Natural killer cell (primary cell): Measurements from ENCODE around the gene TENM3. TPM values are rescaled to one million over a fixed set of nuclear protein-coding genes. Genes with fewer than 3 reads are reported as not detected.
"Not testable (repeated sequence)": the region's sequence is repeated elsewhere in the genome, so short reads cannot be mapped to it uniquely, and the experiment has no call there.

Experiments
- ATAC-seq, 3 donors: fragments of 150-1000 bp in 2 of 3; fragments of 200-7000 bp in 1 of 3; cut with Tn5 transposase; 1 replicate in 1 of 3; 2 replicates in 2 of 3; pipeline ENCODE4 v1.10.0; 2021; ENCODE audit warnings: mild to moderate bottlenecking in 2 of 3, moderate library complexity in 2 of 3
- DNase-seq, 2 donors: peaks; one replicate each; pipeline versions ENCODE4 v3.0.0 to v3.0.0-alpha.2; 2013 to 2021; ENCODE audit warnings: mixed read lengths in 1 of 2
- H3K27ac ChIP-seq: one replicate; pipeline ENCODE4 v1.5.1; 2013; ENCODE audit warnings: mild to moderate bottlenecking, low read length
- H3K27me3 ChIP-seq: one replicate; pipeline ENCODE4 v1.6.1; 2013; ENCODE audit warnings: low read length; ENCODE audit not compliant: control insufficient read depth, insufficient read depth
- H3K36me3 ChIP-seq: one replicate; pipeline ENCODE4 v1.6.1; 2013; ENCODE audit warnings: low read length; ENCODE audit not compliant: control insufficient read depth, insufficient read depth
- H3K4me1 ChIP-seq: one replicate; pipeline ENCODE4 v1.6.1; 2013; ENCODE audit warnings: low read length; ENCODE audit not compliant: control insufficient read depth, insufficient read depth
- H3K4me3 ChIP-seq: one replicate; pipeline ENCODE4 v1.5.1; 2013; ENCODE audit warnings: low read length
- H3K9me3 ChIP-seq: one replicate; pipeline ENCODE4 v1.6.1; 2013; ENCODE audit warnings: low read length; ENCODE audit not compliant: control insufficient read depth, insufficient read depth
- H3K27ac Mint-ChIP-seq, 2 donors: one replicate each; pipeline ENCODE4 v1.8.0; 2022; ENCODE audit warnings: mild to moderate bottlenecking in 2 of 2, mixed read lengths in 2 of 2, moderate library complexity in 1 of 2
- H3K27me3 Mint-ChIP-seq, 2 donors: one replicate each; pipeline ENCODE4 v1.8.0; 2022; ENCODE audit warnings: low read depth in 2 of 2, mixed read lengths in 2 of 2
- H3K36me3 Mint-ChIP-seq: one replicate; pipeline ENCODE4 v1.8.0; 2022; ENCODE audit warnings: mixed read lengths
- H3K4me1 Mint-ChIP-seq, 2 donors: one replicate each; pipeline ENCODE4 v1.8.0; 2022; ENCODE audit warnings: mixed read lengths in 2 of 2
- H3K4me3 Mint-ChIP-seq: one replicate; pipeline ENCODE4 v1.8.0; 2022; ENCODE audit warnings: mild to moderate bottlenecking, moderate library complexity, mixed read lengths
- H3K9me3 Mint-ChIP-seq, 2 donors: one replicate each; pipeline ENCODE4 v1.8.0; 2022; ENCODE audit warnings: mixed read lengths in 2 of 2
- CTCF ChIP-seq: fragments of 200-600 bp; IDR thresholded peaks from one replicate; pipeline ENCODE4 v1.8.0; 2022; ENCODE audit warnings: antibody characterized with exemption
- WGBS: methylation state at CpG from one replicate; pipeline ENCODE4 v1.1.7; 2013; ENCODE audit warnings: missing lambda C conversion rate; ENCODE audit not compliant: insufficient coverage; 5-methylcytosine and 5-hydroxymethylcytosine counted together
- intact Hi-C: fragments of 100-400 bp; cut with micrococcal nuclease; formaldehyde crosslinking; loops from one replicate; pipeline ENCODE4 v1.14.2; 2022
- total RNA-seq, 4 donors: library from RNA; stranded (reverse); fragments of 120-200 nt in 1 of 4; gene quantifications; one replicate each; pipeline versions ENCODE4 v1.2.3 to v1.2.4, GENCODE V29; 2013 to 2022

The TENM3 gene
- not detected for total RNA-seq
- total RNA-seq (2013), result not detected

DNA sequence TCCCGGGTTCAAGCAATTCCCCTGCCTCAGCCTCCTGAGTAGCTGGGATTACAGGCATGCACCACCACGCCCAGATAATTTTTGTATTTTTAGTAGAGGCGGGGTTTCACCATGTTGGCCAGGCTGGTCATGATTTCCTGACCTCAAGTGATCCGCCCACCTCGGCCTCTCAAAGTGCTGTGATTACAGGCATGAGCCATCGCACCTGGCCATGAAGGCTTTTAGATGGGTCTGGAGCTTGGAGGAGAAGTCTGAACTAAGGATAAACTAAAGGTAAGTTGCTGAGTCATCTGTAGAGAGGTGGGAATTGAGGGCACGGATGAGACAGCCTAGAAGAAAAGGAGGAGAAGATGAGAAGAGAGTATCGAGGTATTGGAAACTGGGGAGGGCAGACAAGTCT lies at the start of gene TENM3:
Gene TENM3, plus strand, starts transcription at position 199 of the 400 bp plus-strand sequence. CDS start 80,619 bp downstream, outside the sequence.
- H3K9me3 ChIP-seq, H3K27ac ChIP-seq, intact Hi-C loops, DNase-seq, H3K4me3 ChIP-seq, H3K36me3 ChIP-seq, H3K36me3 Mint-ChIP-seq, H3K4me1 ChIP-seq, H3K27me3 ChIP-seq, H3K27ac Mint-ChIP-seq, H3K4me1 Mint-ChIP-seq, ATAC-seq, H3K27me3 Mint-ChIP-seq, H3K4me3 Mint-ChIP-seq: not testable (repeated sequence)
- 92% methylated on average over 8 of the region's 8 CpGs for WGBS
- peaks cover 6 to 19% of the 10 kb centered on the region in 2 donors for H3K9me3 Mint-ChIP-seq

DNA sequence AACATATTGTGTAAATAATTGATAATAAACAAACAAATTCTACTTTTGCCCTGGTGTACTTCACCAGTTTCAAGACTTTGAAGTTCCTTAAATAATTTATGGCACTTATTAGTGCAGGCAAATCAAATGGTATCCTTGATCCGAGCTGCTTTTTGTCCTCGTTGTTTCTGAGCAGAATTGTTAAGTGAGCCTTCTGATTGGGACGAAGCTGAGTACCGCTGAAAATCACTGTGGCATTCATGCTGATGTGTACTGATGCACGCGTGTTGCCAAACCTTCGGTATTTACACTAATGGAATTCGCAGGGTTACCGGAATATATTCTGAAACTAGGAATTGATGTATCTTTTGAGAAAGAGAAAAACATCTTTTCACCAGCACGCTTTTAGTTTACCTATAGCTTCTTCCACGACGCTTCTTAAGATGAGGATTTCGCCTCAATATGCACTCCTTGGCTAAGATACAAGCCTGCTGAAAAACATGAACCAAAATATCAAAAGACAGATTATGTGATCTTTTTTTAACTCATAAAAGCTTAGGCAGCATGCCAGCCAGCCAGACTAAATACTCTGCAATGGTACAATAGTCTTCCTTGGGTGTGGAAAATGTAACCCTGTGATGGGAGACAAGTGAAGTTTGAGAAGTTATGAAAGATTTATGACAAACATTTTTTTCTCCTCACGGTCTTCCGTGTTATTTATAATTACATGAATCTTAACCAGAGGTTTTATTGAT lies 48.9 kb upstream of the TENM3 start:
- WGBS, result 87% methylated on average over 15 of the region's 15 CpGs
- intact Hi-C loops, result no loop called here
- H3K27ac Mint-ChIP-seq, result no peak overlapping the region
- H3K36me3 ChIP-seq, result no peaks in the 10 kb centered on the region
- no peaks in the 10 kb centered on the region for H3K27me3 Mint-ChIP-seq
- no peak for ATAC-seq
- no peak overlapping the region for H3K4me3 Mint-ChIP-seq
- H3K27ac ChIP-seq, result no peak overlapping the region
- H3K4me1 ChIP-seq, result no peaks in the 10 kb centered on the region
- no peaks in the 10 kb centered on the region for H3K9me3 ChIP-seq
- H3K9me3 Mint-ChIP-seq, result peaks cover 4% of the 10 kb centered on the region in 2 donors
- H3K4me3 ChIP-seq, result no peak overlapping the region
- no peak for DNase-seq
- H3K27me3 ChIP-seq, result no peaks in the 10 kb centered on the region
- no peaks in the 10 kb centered on the region for H3K4me1 Mint-ChIP-seq
- H3K36me3 Mint-ChIP-seq, result no peaks in the 10 kb centered on the region
- TF ChIP-seq CTCF, result no peak

DNA sequence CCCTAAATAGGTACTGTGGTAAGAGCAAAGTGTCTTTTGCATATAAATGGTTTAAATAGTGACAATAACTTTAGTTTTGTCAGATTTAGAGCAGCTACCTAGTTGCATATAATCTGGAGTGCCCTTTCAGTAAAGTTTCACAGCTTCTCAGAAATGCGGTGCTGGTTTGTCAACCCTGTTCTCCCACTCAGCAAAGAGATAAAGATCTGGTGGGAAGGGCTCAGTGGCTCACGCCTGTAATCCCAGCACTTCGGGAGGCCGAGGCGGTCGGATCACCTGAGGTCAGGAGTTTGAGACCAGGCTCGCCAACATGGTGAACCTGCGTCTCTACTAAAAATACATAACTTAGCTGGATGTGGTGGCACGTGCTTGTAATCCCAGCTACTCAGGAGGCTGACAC lies 45.6 kb upstream of the TENM3 start:
- intact Hi-C loops, result no loop called here
- 91% methylated on average over 9 of the region's 9 CpGs for WGBS
- H3K4me1 Mint-ChIP-seq, result no peaks in the 10 kb centered on the region

GRCh38 chr4:182201871-182202270 lies 41.3 kb upstream of the TENM3 start:
- peaks cover 0 to 3% of the 10 kb centered on the region in 2 donors for H3K27me3 Mint-ChIP-seq
- H3K4me1 Mint-ChIP-seq, result no peaks in the 10 kb centered on the region
- DNase-seq, result no peak
- ATAC-seq, result no peak
- no peak overlapping the region for H3K27ac ChIP-seq
- no peaks in the 10 kb centered on the region for H3K36me3 Mint-ChIP-seq
- H3K27ac Mint-ChIP-seq, result no peak overlapping the region
- H3K4me1 ChIP-seq, result no peaks in the 10 kb centered on the region
- TF ChIP-seq CTCF, result no peak
- no peaks in the 10 kb centered on the region for H3K9me3 ChIP-seq
- H3K27me3 ChIP-seq, result no peaks in the 10 kb centered on the region
- 71% methylated on average over 3 of the region's 3 CpGs for WGBS
- H3K4me3 ChIP-seq, result no peak overlapping the region
- H3K4me3 Mint-ChIP-seq, result no peak overlapping the region
- intact Hi-C loops, result no loop called here
- H3K36me3 ChIP-seq, result no peaks in the 10 kb centered on the region
- peaks cover 2 to 8% of the 10 kb centered on the region in 2 donors for H3K9me3 Mint-ChIP-seq

More for the DNA sequence above, 45.6 kb upstream of the TENM3 start:
- Mint-ChIP-seq H3K27ac (no peak overlapping the region), H3K27me3 (peaks cover 0 to 3% of the 10 kb centered on the region in 2 donors), H3K36me3 (no peaks in the 10 kb centered on the region), H3K9me3 (peaks cover 4 to 5% of the 10 kb centered on the region in 2 donors), H3K4me3 (no peak overlapping the region)
- H3K27me3 ChIP-seq, result no peaks in the 10 kb centered on the region
- H3K36me3 ChIP-seq, result no peaks in the 10 kb centered on the region
- no peaks in the 10 kb centered on the region for H3K9me3 ChIP-seq
- ATAC-seq (no peak), DNase-seq (no peak)
- H3K4me3 ChIP-seq, result no peak overlapping the region
- TF ChIP-seq CTCF, result no peak
- H3K4me1 ChIP-seq, result no peaks in the 10 kb centered on the region
- no peak overlapping the region for H3K27ac ChIP-seq
